Measurements from ENCODE around the gene CACNA1I. TPM values are rescaled to one million over a fixed set of nuclear protein-coding genes. Genes with fewer than 3 reads are reported as not detected.
A peak's percentile ranks its signal among the peaks of the same experiment; 100 is the strongest.

Gene CACNA1I
- total RNA-seq, 6 donors from 2014 or later: 0.15 to 4.2 (median 0.34) TPM

- DNase-seq: no peak
- H3K9me3 ChIP-seq: no peaks in the 10 kb centered on the region
- H3K27me3 ChIP-seq: no peaks in the 10 kb centered on the region
- peak overlapping the region in 1 of 4 donors; percentile 34 for H3K4me3 ChIP-seq
- no peak for ATAC-seq (ENCODE audit: low FRiP score in 2 of 2)
- TF ChIP-seq POLR2AphosphoS5 (IDR thresholded peaks at IDR 0.05): no peak
- no peak for TF ChIP-seq EP300 (IDR thresholded peaks at IDR 0.05)
- no peak for TF ChIP-seq CTCF (IDR thresholded peaks at IDR 0.05)
- TF ChIP-seq POLR2A (IDR thresholded peaks at IDR 0.05): no peak
- H3K27ac ChIP-seq: peak overlapping the region in 2 of 4 donors; percentile 62 to 69
- H3K36me3 ChIP-seq: peaks cover 2 to 43% (median 20%) of the 10 kb centered on the region in 4 donors
- peaks cover 62 to 82% (median 68%) of the 10 kb centered on the region in 4 donors for H3K4me1 ChIP-seq
- whole genome bisulfite sequencing, 2 donors: 47 to 71% methylated on average over 4 to 17 of the region's 17 CpGs
Measured at GRCh38 chr22:39529487-39529851, 41.1 kb upstream of the CACNA1I start.

- 74 to 80% methylated on average over 6 of the region's 6 CpGs for WGBS, 2 donors
- Histone ChIP-seq H3K27me3 (no peaks in the 10 kb centered on the region), H3K27ac (peak overlapping the region in 2 of 4 donors; percentile 62 to 95), H3K4me3 (no peak overlapping the region), H3K9me3 (no peaks in the 10 kb centered on the region), H3K36me3 (peaks cover 2 to 37% (median 18%) of the 10 kb centered on the region in 4 donors), H3K4me1 (peaks cover 59 to 82% (median 64%) of the 10 kb centered on the region in 4 donors)
- ATAC-seq (ENCODE audit: low FRiP score in 2 of 2): no peak
- no peak for DNase-seq
- no peak for TF ChIP-seq EP300 (IDR thresholded peaks at IDR 0.05)
- TF ChIP-seq CTCF (IDR thresholded peaks at IDR 0.05): no peak
- TF ChIP-seq POLR2A (IDR thresholded peaks at IDR 0.05): no peak
- TF ChIP-seq POLR2AphosphoS5 (IDR thresholded peaks at IDR 0.05): no peak
Measured at GRCh38 chr22:39530116-39530515, 40.4 kb upstream of the CACNA1I start.

GRCh38 chr22:39530692-39531331, 39.7 kb upstream of the CACNA1I start:
- no peak for DNase-seq

DNA sequence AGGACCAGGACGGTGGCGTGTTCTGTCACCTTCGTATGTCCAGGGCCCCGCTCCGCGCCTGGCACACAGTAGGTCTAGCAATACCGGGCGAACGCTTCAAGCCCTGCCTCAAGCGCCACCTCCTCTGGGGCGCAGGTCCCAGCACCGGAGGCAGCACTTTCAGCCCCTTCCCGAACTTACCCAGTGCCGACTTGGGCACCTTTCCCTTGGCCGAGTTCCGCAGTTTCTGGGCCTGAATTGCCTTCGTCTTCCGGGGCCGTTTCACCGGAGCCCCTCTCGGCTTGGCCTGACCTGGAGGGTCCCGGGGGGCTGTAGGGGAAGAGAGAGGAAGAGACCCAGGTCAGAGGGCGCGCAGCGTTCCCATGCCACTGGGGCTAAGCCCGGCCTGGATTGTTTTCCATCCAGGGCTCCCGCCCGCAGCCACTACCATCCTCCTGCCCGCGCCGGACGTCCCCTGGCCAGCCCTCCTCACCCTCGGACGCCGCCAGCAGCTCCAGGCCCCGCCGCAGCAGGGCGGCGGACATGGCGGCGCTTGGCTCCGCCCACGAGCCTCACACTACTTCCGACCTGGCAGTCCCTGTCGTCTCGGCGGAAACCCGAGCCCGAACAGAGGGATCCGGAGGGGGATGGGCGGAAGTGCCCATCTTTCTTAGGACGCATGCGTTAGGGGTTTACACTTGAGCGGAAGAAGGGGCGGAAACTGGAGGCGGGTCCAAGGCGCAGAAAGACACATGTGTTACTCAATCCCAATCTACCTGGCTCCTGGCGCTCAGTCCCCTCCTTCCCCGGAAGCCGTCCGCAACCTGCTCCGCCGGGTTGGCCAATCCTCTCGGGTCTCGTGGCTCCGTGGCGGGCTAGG, 38.1 kb upstream of the CACNA1I start, which contains the start of gene RPS19BP1:
RPS19BP1 (minus strand) TSS at position 534 of the 859 bp plus-strand sequence; CDS start at position 524, 10 bp downstream.
- peaks cover 2 to 32% (median 18%) of the 10 kb centered on the region in 4 donors for H3K36me3 ChIP-seq
- DNase-seq (peak; percentile 95 to 99), ATAC-seq (ENCODE audit: low FRiP score in 2 of 2) (peak; percentile 93 to 94)
- H3K9me3 ChIP-seq: no peaks in the 10 kb centered on the region
- no peaks in the 10 kb centered on the region for H3K27me3 ChIP-seq
- peak within 1 kb of the TSS; percentile 62 to 96 (median 88) for H3K4me3 ChIP-seq
- peak in 1 of 6 experiments; percentile 1 for TF ChIP-seq CTCF (IDR thresholded peaks at IDR 0.05)
- TF ChIP-seq EP300 (IDR thresholded peaks at IDR 0.05): peak in 1 of 4 donors; percentile 72
- TF ChIP-seq POLR2A (IDR thresholded peaks at IDR 0.05): peak in 3 of 4 donors; percentile 44 to 93 (median 85)
- TF ChIP-seq POLR2AphosphoS5 (IDR thresholded peaks at IDR 0.05): peak; percentile 94 to 95
- peaks cover 50 to 63% (median 53%) of the 10 kb centered on the region in 4 donors for H3K4me1 ChIP-seq
- WGBS, 2 donors: 0 to 1% methylated on average over 22 to 62 of the region's 67 CpGs
- peak within 1 kb of the TSS; percentile 91 to 97 (median 94) for H3K27ac ChIP-seq

More at GRCh38 chr22:39530692-39531331, 39.7 kb upstream of the CACNA1I start:
- WGBS, 2 donors: 44 to 47% methylated on average over 7 to 9 of the region's 9 CpGs
- TF ChIP-seq POLR2A (IDR thresholded peaks at IDR 0.05) (no peak), EP300 (IDR thresholded peaks at IDR 0.05) (no peak), CTCF (IDR thresholded peaks at IDR 0.05) (peak in 3 of 6 experiments; percentile 17 to 32 (median 22)), POLR2AphosphoS5 (IDR thresholded peaks at IDR 0.05) (no peak)
- Histone ChIP-seq H3K4me1 (peaks cover 53 to 77% (median 61%) of the 10 kb centered on the region in 4 donors), H3K27ac (peak overlapping the region in 1 of 4 donors; percentile 95), H3K27me3 (no peaks in the 10 kb centered on the region), H3K4me3 (peak overlapping the region in 1 of 4 donors; percentile 93), H3K36me3 (peaks cover 2 to 32% (median 18%) of the 10 kb centered on the region in 4 donors), H3K9me3 (no peaks in the 10 kb centered on the region)
- ATAC-seq (ENCODE audit: low FRiP score in 2 of 2): no peak
